GM18870 (cell line): ENCODE measurements around the gene C10orf62.
"Not testable (repeated sequence)": the region's sequence is repeated elsewhere in the genome, so short reads cannot be mapped to it uniquely, and the experiment has no call there.

Experiments
- ATAC-seq: cut with Tn5 transposase; IDR thresholded peaks from one replicate; pipeline ENCODE4 v1.9.1; 2021; ENCODE audit warnings: moderate library complexity; ENCODE audit not compliant: unreplicated experiment

The C10orf62 gene

GRCh38 chr10:97623277-97623676, 33.8 kb downstream of the C10orf62 start:
- no peak for ATAC-seq

- ATAC-seq: no peak
These were observed 38.2 kb downstream of the C10orf62 start for GRCh38 chr10:97627731-97628130.

- no peak for ATAC-seq
These were observed 38.7 kb downstream of the C10orf62 start for GRCh38 chr10:97628228-97628627.

- ATAC-seq: no peak
These were observed 39.8 kb downstream of the C10orf62 start for GRCh38 chr10:97629289-97629688.

GRCh38 chr10:97631098-97631497, 41.6 kb downstream of the C10orf62 start:
- ATAC-seq: no peak

- ATAC-seq: peak; percentile 92
These were observed 43.7 kb downstream of the C10orf62 start, which contains the start of gene MORN4 for GRCh38 chr10:97632949-97633884. Gene MORN4, minus strand, starts transcription at chr10:97633500. Its CDS starts 13,847 bp downstream, at chr10:97619653.

- ATAC-seq: no peak
These were observed 44.4 kb downstream of the C10orf62 start for GRCh38 chr10:97633921-97634320.

- no peak for ATAC-seq
These were observed 46.1 kb downstream of the C10orf62 start for GRCh38 chr10:97635577-97635976.

GRCh38 chr10:97639090-97639489, 49.6 kb downstream of the C10orf62 start:
- ATAC-seq: not testable (repeated sequence)

- peak; percentile 94 for ATAC-seq
These were observed 50.8 kb downstream of the C10orf62 start, which contains the start of gene PI4K2A for GRCh38 chr10:97640174-97640867. Gene PI4K2A, plus strand, starts transcription at chr10:97640671. Its CDS starts 72 bp downstream, at chr10:97640743.
